Right lobe of liver (tissue), 4 donors: ENCODE results near the gene GLIPR1.

Source experiments
- CTCF ChIP-seq, 4 donors: fragments of 200-600 bp in 3 of 4; fragments of 450-650 bp in 1 of 4; IDR thresholded peaks; one replicate each; pipeline versions ENCODE4 v1.5.1 to v1.8.0; 2016 to 2022; ENCODE audit warnings: antibody characterized with exemption in 4 of 4, mild to moderate bottlenecking in 2 of 4
- POLR2A ChIP-seq: fragments of 450-650 bp; IDR thresholded peaks from one replicate; pipeline ENCODE4 v1.6.1; 2017; ENCODE audit warnings: antibody characterized with exemption, mild to moderate bottlenecking
- donor health status: DM: no; HTN: no; CAD: no.
- donor health status: DM: no; HTN: no; CAD: no.
- donor health status: DM: no; HTN: yes; CAD: no.

DNA sequence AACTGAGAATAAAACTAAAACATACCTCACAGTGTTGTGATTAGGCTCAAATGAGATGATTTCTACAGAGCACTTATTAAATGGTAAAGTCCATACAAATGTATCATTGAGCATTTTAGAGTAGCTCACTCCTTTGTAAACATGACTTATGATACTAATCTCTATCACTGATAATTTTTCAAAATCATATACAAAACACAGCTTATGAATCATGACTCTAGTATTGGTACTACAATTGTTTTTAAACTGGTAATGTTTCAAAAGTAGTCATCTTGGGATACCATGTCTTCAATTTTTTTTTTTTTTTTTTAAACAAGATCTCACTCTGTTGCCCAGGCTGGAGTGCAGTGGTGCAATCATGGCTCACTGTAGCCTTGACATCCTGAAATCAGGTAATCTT is 70.9 kb downstream of the GLIPR1 start:
- TF ChIP-seq CTCF (IDR thresholded peaks at IDR 0.05): no peak
- no peak for TF ChIP-seq POLR2A
